ENCODE data around the gene MAGEF1. TPM values are rescaled to one million over a fixed set of nuclear protein-coding genes. Genes with fewer than 3 reads are reported as not detected.

Gene MAGEF1
- total RNA-seq, 1 experiment from 2014 or later = 59.1 TPM

- DNase-seq = no peak
- Histone ChIP-seq H3K27me3 (replicated peaks; ENCODE audit: control insufficient read depth, insufficient read depth, low read length) (no peaks in the 10 kb centered on the region), H3K9me3 (no peaks in the 10 kb centered on the region), H3K4me3 (ENCODE audit: low read depth, low read length) (no peak overlapping the region), H3K36me3 (ENCODE audit: control insufficient read depth, insufficient read depth, low read length) (no peaks in the 10 kb centered on the region), H3K4me1 (no peaks in the 10 kb centered on the region)
- H3K27me3 Mint-ChIP-seq (ENCODE audit: insufficient read depth, unreplicated experiment) = no peaks in the 10 kb centered on the region
- no peaks in the 10 kb centered on the region for H3K36me3 Mint-ChIP-seq (ENCODE audit: insufficient read depth, unreplicated experiment)
- POLR2A ChIA-PET = no interaction called here
- no peaks in the 10 kb centered on the region for H3K9me3 Mint-ChIP-seq (ENCODE audit: unreplicated experiment)
- BruUV-seq (replicated peaks) = no TSS peak
- intact Hi-C loops (cut with micrococcal nuclease; ENCODE audit: unreplicated experiment) = no loop called here
- no peak for TF ChIP-seq CTCF (IDR thresholded peaks at IDR 0.05; ENCODE audit: insufficient read depth in 1 of 2, low read depth in 1 of 2, low read length in 1 of 2, severe bottlenecking in 1 of 2, unreplicated experiment in 1 of 2)
- peaks cover 2% of the 10 kb centered on the region for H3K4me1 Mint-ChIP-seq (ENCODE audit: low read depth, unreplicated experiment)
- H3K27ac Mint-ChIP-seq (ENCODE audit: unreplicated experiment) = no peak overlapping the region
- H3K4me3 Mint-ChIP-seq (ENCODE audit: unreplicated experiment) = no peak overlapping the region
- CTCF ChIA-PET = no interaction called here
Measured at GRCh38 chr3:184682671-184683070, 29.2 kb downstream of the MAGEF1 start.

GRCh38 chr3:184680385-184681345, 31.2 kb downstream of the MAGEF1 start:
- H3K4me1 ChIP-seq = no peaks in the 10 kb centered on the region
- no peak for TF ChIP-seq CTCF (IDR thresholded peaks at IDR 0.05; ENCODE audit: insufficient read depth in 1 of 2, low read depth in 1 of 2, low read length in 1 of 2, severe bottlenecking in 1 of 2, unreplicated experiment in 1 of 2)
- Mint-ChIP-seq H3K4me1 (ENCODE audit: low read depth, unreplicated experiment) (peaks cover 4% of the 10 kb centered on the region), H3K27ac (ENCODE audit: unreplicated experiment) (no peak overlapping the region), H3K36me3 (ENCODE audit: insufficient read depth, unreplicated experiment) (no peaks in the 10 kb centered on the region), H3K27me3 (ENCODE audit: insufficient read depth, unreplicated experiment) (no peaks in the 10 kb centered on the region), H3K9me3 (ENCODE audit: unreplicated experiment) (no peaks in the 10 kb centered on the region), H3K4me3 (ENCODE audit: unreplicated experiment) (no peak overlapping the region)
- BruUV-seq (replicated peaks) = no TSS peak
- no peak for DNase-seq
- POLR2A ChIA-PET = no interaction called here
- no peaks in the 10 kb centered on the region for H3K9me3 ChIP-seq
- intact Hi-C loops (cut with micrococcal nuclease; ENCODE audit: unreplicated experiment) = no loop called here
- no peaks in the 10 kb centered on the region for H3K36me3 ChIP-seq (ENCODE audit: control insufficient read depth, insufficient read depth, low read length)
- CTCF ChIA-PET = no interaction called here
- H3K27me3 ChIP-seq (replicated peaks; ENCODE audit: control insufficient read depth, insufficient read depth, low read length) = no peaks in the 10 kb centered on the region
- no peak overlapping the region for H3K4me3 ChIP-seq (ENCODE audit: low read depth, low read length)

GRCh38 chr3:184679056-184679816, 32.6 kb downstream of the MAGEF1 start:
- no peak for DNase-seq
- Mint-ChIP-seq H3K4me1 (ENCODE audit: low read depth, unreplicated experiment) (peaks cover 4% of the 10 kb centered on the region), H3K36me3 (ENCODE audit: insufficient read depth, unreplicated experiment) (no peaks in the 10 kb centered on the region), H3K27ac (ENCODE audit: unreplicated experiment) (no peak overlapping the region), H3K27me3 (ENCODE audit: insufficient read depth, unreplicated experiment) (no peaks in the 10 kb centered on the region), H3K9me3 (ENCODE audit: unreplicated experiment) (no peaks in the 10 kb centered on the region), H3K4me3 (ENCODE audit: unreplicated experiment) (no peak overlapping the region)
- H3K27me3 ChIP-seq (replicated peaks; ENCODE audit: control insufficient read depth, insufficient read depth, low read length) = no peaks in the 10 kb centered on the region
- intact Hi-C loops (cut with micrococcal nuclease; ENCODE audit: unreplicated experiment) = no loop called here
- ChIA-PET POLR2A (no interaction called here), CTCF (no interaction called here)
- no peak for TF ChIP-seq CTCF (IDR thresholded peaks at IDR 0.05; ENCODE audit: insufficient read depth in 1 of 2, low read depth in 1 of 2, low read length in 1 of 2, severe bottlenecking in 1 of 2, unreplicated experiment in 1 of 2)
- no peaks in the 10 kb centered on the region for H3K36me3 ChIP-seq (ENCODE audit: control insufficient read depth, insufficient read depth, low read length)
- no peaks in the 10 kb centered on the region for H3K9me3 ChIP-seq
- no peaks in the 10 kb centered on the region for H3K4me1 ChIP-seq
- BruUV-seq (replicated peaks) = no TSS peak
- no peak overlapping the region for H3K4me3 ChIP-seq (ENCODE audit: low read depth, low read length)
